Right lobe of liver (tissue), 4 donors: ENCODE results near the gene RPS26.

ENCODE experiments used
- POLR2A ChIP-seq: fragments of 450-650 bp; IDR thresholded peaks from one replicate; pipeline ENCODE4 v1.6.1; 2017; ENCODE audit warnings: antibody characterized with exemption, mild to moderate bottlenecking
- TF ChIP-seq, protein P1 (sequence below), 4 donors: fragments of 200-600 bp in 3 of 4; fragments of 450-650 bp in 1 of 4; IDR thresholded peaks; one replicate each; pipeline versions ENCODE4 v1.5.1 to v1.8.0; 2016 to 2022; ENCODE audit warnings: antibody characterized with exemption in 4 of 4, mild to moderate bottlenecking in 2 of 4
- donor health status: DM: no; HTN: no; CAD: no.
- donor health status: DM: no; HTN: no; CAD: no.
- donor health status: DM: no; HTN: yes; CAD: no.

DNA sequence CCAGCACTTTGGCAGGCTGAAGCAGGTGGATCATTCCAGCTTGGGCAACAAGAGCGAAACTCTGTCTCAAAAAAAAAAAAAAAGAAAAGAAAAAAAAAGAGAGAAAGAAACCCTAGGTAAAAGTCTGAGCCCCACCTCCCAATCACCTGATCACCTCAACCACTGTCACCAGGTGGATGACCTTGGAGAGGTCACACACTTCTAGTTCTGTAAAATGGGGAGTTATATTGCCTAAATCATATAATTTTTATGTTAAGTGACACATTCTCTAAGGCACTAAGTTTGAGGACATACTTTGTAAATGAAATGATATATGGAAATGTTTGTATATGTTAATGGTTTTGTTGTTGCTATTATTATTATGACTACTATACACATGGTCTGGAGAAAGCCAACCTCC, 36.7 kb downstream of the RPS26 start:
- TF ChIP-seq, protein P1, sequence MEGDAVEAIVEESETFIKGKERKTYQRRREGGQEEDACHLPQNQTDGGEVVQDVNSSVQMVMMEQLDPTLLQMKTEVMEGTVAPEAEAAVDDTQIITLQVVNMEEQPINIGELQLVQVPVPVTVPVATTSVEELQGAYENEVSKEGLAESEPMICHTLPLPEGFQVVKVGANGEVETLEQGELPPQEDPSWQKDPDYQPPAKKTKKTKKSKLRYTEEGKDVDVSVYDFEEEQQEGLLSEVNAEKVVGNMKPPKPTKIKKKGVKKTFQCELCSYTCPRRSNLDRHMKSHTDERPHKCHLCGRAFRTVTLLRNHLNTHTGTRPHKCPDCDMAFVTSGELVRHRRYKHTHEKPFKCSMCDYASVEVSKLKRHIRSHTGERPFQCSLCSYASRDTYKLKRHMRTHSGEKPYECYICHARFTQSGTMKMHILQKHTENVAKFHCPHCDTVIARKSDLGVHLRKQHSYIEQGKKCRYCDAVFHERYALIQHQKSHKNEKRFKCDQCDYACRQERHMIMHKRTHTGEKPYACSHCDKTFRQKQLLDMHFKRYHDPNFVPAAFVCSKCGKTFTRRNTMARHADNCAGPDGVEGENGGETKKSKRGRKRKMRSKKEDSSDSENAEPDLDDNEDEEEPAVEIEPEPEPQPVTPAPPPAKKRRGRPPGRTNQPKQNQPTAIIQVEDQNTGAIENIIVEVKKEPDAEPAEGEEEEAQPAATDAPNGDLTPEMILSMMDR (IDR thresholded peaks at IDR 0.05) = no peak
- no peak for TF ChIP-seq POLR2A
